Transverse colon (tissue), 4 donors: ENCODE measurements around the gene DRGX. TPM values are rescaled to one million over a fixed set of nuclear protein-coding genes. Genes with fewer than 3 reads are reported as not detected.

Experiments used
- DNase-seq: peaks from one replicate; pipeline ENCODE4 v3.0.0-alpha.2; 2019
- H3K27ac ChIP-seq, 4 donors: fragments of 200-600 bp; sonication (generic); 2 replicates each; pipeline ENCODE4 v1.5.1; 2016 to 2018; ENCODE audit warnings: inconsistent platforms in 4 of 4
- H3K27me3 ChIP-seq: fragments of 200-600 bp; sonication (generic); 2 replicates; pipeline ENCODE4 v1.5.1; 2017; ENCODE audit warnings: inconsistent platforms
- H3K36me3 ChIP-seq, 4 donors: fragments of 200-600 bp; sonication (generic); 2 replicates each; pipeline ENCODE4 v1.5.1; 2017 to 2019; ENCODE audit warnings: inconsistent platforms in 4 of 4
- H3K4me1 ChIP-seq, 4 donors: fragments of 200-600 bp; sonication (generic); 2 replicates each; pipeline ENCODE4 v1.5.1; 2017 to 2020; ENCODE audit warnings: inconsistent platforms in 4 of 4
- H3K4me3 ChIP-seq, 4 donors: fragments of 200-600 bp; sonication (generic); 1 replicate in 1 of 4; 2 replicates in 3 of 4; pipeline versions ENCODE4 v1.5.1 to v1.6.1; 2017 to 2019; ENCODE audit warnings: inconsistent platforms in 4 of 4
- H3K9me3 ChIP-seq, 2 donors: fragments of 200-600 bp; sonication (generic); 2 replicates each; pipeline ENCODE4 v1.5.1; 2017 to 2019; ENCODE audit warnings: inconsistent platforms in 2 of 2
- CTCF ChIP-seq, 5 experiments: fragments of 200-600 bp in 3 of 5; fragments of 450-650 bp in 2 of 5; sonication (generic) in 3 of 5; IDR thresholded peaks; 1 replicate in 2 of 5; 2 replicates in 3 of 5; pipeline ENCODE4 v1.5.1; 2016 to 2017; ENCODE audit warnings: antibody characterized with exemption in 5 of 5, inconsistent platforms in 3 of 5, mild to moderate bottlenecking in 2 of 5, moderate library complexity in 1 of 5
- EP300 ChIP-seq: sonication (generic); formaldehyde crosslinking; IDR thresholded peaks from one replicate; pipeline ENCODE4 v1.6.1; 2017; ENCODE audit warnings: antibody characterized with exemption, low read depth
- POLR2A ChIP-seq: fragments of 450-650 bp; IDR thresholded peaks from one replicate; pipeline ENCODE4 v1.6.1; 2016; ENCODE audit warnings: antibody characterized with exemption, mild to moderate bottlenecking, moderate library complexity
- POLR2AphosphoS5 ChIP-seq, 3 donors: sonication (generic); formaldehyde crosslinking; IDR thresholded peaks; one replicate each; pipeline ENCODE4 v1.6.1; 2016; ENCODE audit warnings: antibody characterized with exemption in 3 of 3
- WGBS, 2 donors: methylation state at CpG; one replicate each; pipeline ENCODE4 v1.1.5; 2018; ENCODE audit warnings: low coverage in 1 of 2; 5-methylcytosine and 5-hydroxymethylcytosine counted together
- in situ Hi-C, 4 donors: fragments of 200-750 bp; cut with MboI; loops; one replicate each; pipeline versions ENCODE4 v1.15.0 to v1.15.1; 2017; ENCODE audit warnings: low sequenced_read_pairs in 3 of 4, low pct_ligation_motif_present in 1 of 4, low pct_unique_long_range_greater_than_20kb in 1 of 4
- intact Hi-C: fragments of 100-400 bp; cut with DNase I; formaldehyde crosslinking; loops from one replicate; pipeline ENCODE4 v1.15.1; 2023; ENCODE audit warnings: low total_unique reads
- total RNA-seq, 4 donors: library from RNA; depleted of rRNA; stranded (reverse); fragments of >200 nt; gene quantifications; one replicate each; pipeline ENCODE4 v1.1.0, GENCODE V29; 2016

The DRGX gene
- total RNA-seq, 4 donors from 2014 or later, result 0.32 to 0.37 TPM; not detected in 2

GRCh38 chr10:49333192-49333591 lies 62.7 kb downstream of the DRGX start:
- H3K4me1 ChIP-seq, result no peaks in the 10 kb centered on the region
- 83 to 94% methylated on average over 4 to 6 of the region's 6 CpGs for WGBS, 2 donors
- TF ChIP-seq POLR2AphosphoS5 (IDR thresholded peaks at IDR 0.05), result no peak
- TF ChIP-seq POLR2A, result no peak
- TF ChIP-seq EP300, result no peak
- no peak for TF ChIP-seq CTCF (IDR thresholded peaks at IDR 0.05)
- H3K9me3 ChIP-seq, result no peaks in the 10 kb centered on the region
- in situ Hi-C loops, result no loop called here
- DNase-seq, result no peak
- H3K4me3 ChIP-seq, result no peak overlapping the region
- no peaks in the 10 kb centered on the region for H3K36me3 ChIP-seq
- no peak overlapping the region for H3K27ac ChIP-seq
- intact Hi-C loops, result no loop called here
- H3K27me3 ChIP-seq, result no peaks in the 10 kb centered on the region

DNA sequence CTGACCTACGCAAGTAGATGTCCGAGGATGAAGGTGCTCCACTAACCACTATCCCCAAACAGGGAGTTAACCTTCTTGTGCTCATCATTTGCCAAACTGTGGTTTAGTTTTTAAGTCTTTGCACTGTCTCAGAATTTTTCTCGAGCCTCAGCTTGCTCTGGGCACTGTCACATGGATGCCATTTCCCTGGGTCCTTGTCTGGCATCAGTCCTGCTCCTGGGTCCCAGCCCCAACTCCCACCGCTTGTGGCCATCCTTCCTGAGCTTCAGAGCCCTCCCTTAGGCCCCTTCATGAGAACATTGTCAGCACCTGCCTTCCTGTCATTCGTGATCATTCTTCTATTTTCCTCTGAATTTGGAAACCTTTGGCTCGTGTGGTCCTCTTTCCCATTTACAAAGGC lies 63.1 kb downstream of the DRGX start:
- Histone ChIP-seq H3K4me3 (no peak overlapping the region), H3K27me3 (no peaks in the 10 kb centered on the region), H3K9me3 (no peaks in the 10 kb centered on the region), H3K4me1 (no peaks in the 10 kb centered on the region), H3K36me3 (no peaks in the 10 kb centered on the region), H3K27ac (no peak overlapping the region)
- in situ Hi-C loops, result no loop called here
- TF ChIP-seq EP300 (no peak), CTCF (IDR thresholded peaks at IDR 0.05) (no peak), POLR2A (no peak), POLR2AphosphoS5 (IDR thresholded peaks at IDR 0.05) (no peak)
- 72 to 74% methylated on average over 5 to 6 of the region's 6 CpGs for WGBS, 2 donors
- intact Hi-C loops, result no loop called here
- no peak for DNase-seq

- TF ChIP-seq CTCF (IDR thresholded peaks at IDR 0.05) (no peak), POLR2AphosphoS5 (IDR thresholded peaks at IDR 0.05) (no peak), EP300 (no peak), POLR2A (no peak)
- Histone ChIP-seq H3K36me3 (no peaks in the 10 kb centered on the region), H3K4me3 (no peak overlapping the region), H3K27me3 (no peaks in the 10 kb centered on the region), H3K27ac (no peak overlapping the region), H3K9me3 (no peaks in the 10 kb centered on the region), H3K4me1 (no peaks in the 10 kb centered on the region)
- in situ Hi-C loops, result no loop called here
- whole genome bisulfite sequencing, 2 donors, result 69 to 100% methylated on average over 1 to 4 of the region's 4 CpGs
- DNase-seq, result no peak
- intact Hi-C loops, result no loop called here
Measured at GRCh38 chr10:49332333-49332732, 63.6 kb downstream of the DRGX start.

DNA sequence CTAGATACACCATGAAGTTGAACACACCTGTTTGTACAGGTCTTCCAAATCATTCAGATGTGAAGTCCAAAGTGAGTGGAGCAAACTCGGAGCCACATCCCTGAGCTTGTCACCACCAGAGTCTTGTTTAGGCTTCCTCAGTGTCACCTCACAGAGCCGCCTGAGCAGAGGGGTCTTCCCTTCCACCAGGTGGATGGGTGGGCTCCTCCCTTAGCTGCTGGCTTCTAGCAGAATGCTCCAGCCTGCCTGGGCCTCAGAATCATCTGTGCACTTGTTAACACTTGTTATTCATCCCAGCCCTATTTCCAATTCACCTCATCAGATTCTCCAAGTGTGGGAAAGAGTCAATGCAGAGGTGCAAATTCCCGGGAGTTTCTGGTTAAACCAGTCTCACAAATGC lies 64.5 kb downstream of the DRGX start:
- H3K27ac ChIP-seq, result no peak overlapping the region
- no peaks in the 10 kb centered on the region for H3K36me3 ChIP-seq
- no peaks in the 10 kb centered on the region for H3K27me3 ChIP-seq
- H3K9me3 ChIP-seq, result no peaks in the 10 kb centered on the region
- H3K4me3 ChIP-seq, result no peak overlapping the region
- no peaks in the 10 kb centered on the region for H3K4me1 ChIP-seq
- TF ChIP-seq POLR2A (no peak), EP300 (no peak), POLR2AphosphoS5 (IDR thresholded peaks at IDR 0.05) (no peak), CTCF (IDR thresholded peaks at IDR 0.05) (no peak)
- in situ Hi-C loops (no loop called here), intact Hi-C loops (no loop called here)
- WGBS, 2 donors, result 72 to 83% methylated on average over 1 to 3 of the region's 3 CpGs
- no peak for DNase-seq
